Measurements from ENCODE around the gene DRC1.

The DRC1 gene

GRCh38 chr2:26429779-26430578 lies 28.3 kb downstream of the DRC1 start:
- Histone ChIP-seq H3K4me2 (ENCODE audit: low read length) (no peak overlapping the region), H3K36me3 (ENCODE audit: control insufficient read depth, insufficient read depth, low read length) (no peaks in the 10 kb centered on the region), H3K9ac (no peak overlapping the region), H3K9me3 (ENCODE audit: control insufficient read depth, low read length) (no peaks in the 10 kb centered on the region), H3K79me2 (no peaks in the 10 kb centered on the region), H3K4me1 (no peaks in the 10 kb centered on the region), H3K4me3 (ENCODE audit: low read depth, low read length) (no peak overlapping the region), H3K27ac (no peak overlapping the region), H2AFZ (peak overlapping the region; percentile 30), H3K27me3 (ENCODE audit: control insufficient read depth, insufficient read depth, low read length) (no peaks in the 10 kb centered on the region)
- no peak for TF ChIP-seq CTCF (IDR thresholded peaks at IDR 0.05)

GRCh38 chr2:26430826-26431225 lies 29.1 kb downstream of the DRC1 start:
- no peak overlapping the region for H3K4me3 ChIP-seq (ENCODE audit: low read depth, low read length)
- no peak overlapping the region for H3K4me2 ChIP-seq (ENCODE audit: low read length)
- no peak overlapping the region for H3K9ac ChIP-seq
- no peaks in the 10 kb centered on the region for H3K79me2 ChIP-seq
- no peaks in the 10 kb centered on the region for H3K27me3 ChIP-seq (ENCODE audit: control insufficient read depth, insufficient read depth, low read length)
- no peak overlapping the region for H2AFZ ChIP-seq
- H3K4me1 ChIP-seq = no peaks in the 10 kb centered on the region
- no peak for TF ChIP-seq CTCF (IDR thresholded peaks at IDR 0.05)
- no peaks in the 10 kb centered on the region for H3K36me3 ChIP-seq (ENCODE audit: control insufficient read depth, insufficient read depth, low read length)
- no peak overlapping the region for H3K27ac ChIP-seq
- no peaks in the 10 kb centered on the region for H3K9me3 ChIP-seq (ENCODE audit: control insufficient read depth, low read length)

- TF ChIP-seq CTCF (IDR thresholded peaks at IDR 0.05) = no peak
- H3K36me3 ChIP-seq (ENCODE audit: control insufficient read depth, insufficient read depth, low read length) = no peaks in the 10 kb centered on the region
- H2AFZ ChIP-seq = no peak overlapping the region
Measured at GRCh38 chr2:26432363-26432762, 30.6 kb downstream of the DRC1 start.

GRCh38 chr2:26432859-26433258 lies 31.1 kb downstream of the DRC1 start:
- no peak for TF ChIP-seq CTCF (IDR thresholded peaks at IDR 0.05)
- H3K4me3 ChIP-seq (ENCODE audit: low read depth, low read length) = no peak overlapping the region
- no peaks in the 10 kb centered on the region for H3K9me3 ChIP-seq (ENCODE audit: control insufficient read depth, low read length)
- no peaks in the 10 kb centered on the region for H3K36me3 ChIP-seq (ENCODE audit: control insufficient read depth, insufficient read depth, low read length)
- no peak overlapping the region for H2AFZ ChIP-seq
- no peaks in the 10 kb centered on the region for H3K79me2 ChIP-seq
- H3K4me2 ChIP-seq (ENCODE audit: low read length) = no peak overlapping the region
- H3K27me3 ChIP-seq (ENCODE audit: control insufficient read depth, insufficient read depth, low read length) = no peaks in the 10 kb centered on the region
- no peak overlapping the region for H3K27ac ChIP-seq
- no peaks in the 10 kb centered on the region for H3K4me1 ChIP-seq
- no peak overlapping the region for H3K9ac ChIP-seq

More at GRCh38 chr2:26432363-26432762, 30.6 kb downstream of the DRC1 start:
- no peak overlapping the region for H3K9ac ChIP-seq
- no peaks in the 10 kb centered on the region for H3K9me3 ChIP-seq (ENCODE audit: control insufficient read depth, low read length)
- H3K79me2 ChIP-seq = no peaks in the 10 kb centered on the region
- no peaks in the 10 kb centered on the region for H3K27me3 ChIP-seq (ENCODE audit: control insufficient read depth, insufficient read depth, low read length)
- no peak overlapping the region for H3K4me3 ChIP-seq (ENCODE audit: low read depth, low read length)
- H3K4me2 ChIP-seq (ENCODE audit: low read length) = no peak overlapping the region
- H3K27ac ChIP-seq = no peak overlapping the region
- H3K4me1 ChIP-seq = no peaks in the 10 kb centered on the region

GRCh38 chr2:26435106-26435505 lies 33.4 kb downstream of the DRC1 start:
- no peaks in the 10 kb centered on the region for H3K9me3 ChIP-seq (ENCODE audit: control insufficient read depth, low read length)
- H3K27me3 ChIP-seq (ENCODE audit: control insufficient read depth, insufficient read depth, low read length) = no peaks in the 10 kb centered on the region
- no peak for TF ChIP-seq CTCF (IDR thresholded peaks at IDR 0.05)

More at GRCh38 chr2:26435106-26435505, 33.4 kb downstream of the DRC1 start:
- Histone ChIP-seq H3K9ac (no peak overlapping the region), H3K4me3 (ENCODE audit: low read depth, low read length) (no peak overlapping the region), H2AFZ (no peak overlapping the region), H3K79me2 (no peaks in the 10 kb centered on the region), H3K27ac (no peak overlapping the region), H3K4me1 (no peaks in the 10 kb centered on the region), H3K4me2 (ENCODE audit: low read length) (no peak overlapping the region), H3K36me3 (ENCODE audit: control insufficient read depth, insufficient read depth, low read length) (no peaks in the 10 kb centered on the region)

All from parathyroid adenoma (tissue), 2 donors.